Testis (tissue), 3 donors: ENCODE data around the gene MICAL1. TPM values are rescaled to one million over a fixed set of nuclear protein-coding genes. Genes with fewer than 3 reads are reported as not detected.
"Not testable (repeated sequence)": the region's sequence is repeated elsewhere in the genome, so short reads cannot be mapped to it uniquely, and the experiment has no call there.

Source experiments
- DNase-seq: peaks from one replicate; pipeline ENCODE4 v3.0.0-alpha.2; 2019
- H3K27ac ChIP-seq, 2 donors: fragments of 200-600 bp; sonication (generic); one replicate each; pipeline ENCODE4 v1.5.1; 2019
- H3K27me3 ChIP-seq: fragments of 200-600 bp; sonication (generic); one replicate; pipeline ENCODE4 v1.5.1; 2019
- H3K36me3 ChIP-seq: fragments of 200-600 bp; sonication (generic); one replicate; pipeline ENCODE4 v1.5.1; 2017; ENCODE audit warnings: low read depth; ENCODE audit errors: missing control alignments
- H3K4me1 ChIP-seq: fragments of 200-600 bp; sonication (generic); one replicate; pipeline ENCODE4 v1.5.1; 2019
- H3K4me3 ChIP-seq, 2 donors: fragments of 200-600 bp; sonication (generic); one replicate each; pipeline ENCODE4 v1.5.1; 2017 to 2019
- H3K9me3 ChIP-seq: fragments of 200-600 bp; sonication (generic); one replicate; pipeline ENCODE4 v1.5.1; 2017
- CTCF ChIP-seq, 3 experiments: fragments of 450-650 bp in 2 of 3; fragments of 200-600 bp in 1 of 3; sonication (generic) in 1 of 3; IDR thresholded peaks; one replicate each; pipeline ENCODE4 v1.5.1; 2016 to 2019; ENCODE audit warnings: antibody characterized with exemption in 3 of 3, mild to moderate bottlenecking in 2 of 3, moderate library complexity in 1 of 3
- POLR2A ChIP-seq: fragments of 450-650 bp; IDR thresholded peaks from one replicate; pipeline ENCODE4 v1.6.1; 2017; ENCODE audit warnings: antibody characterized with exemption, mild to moderate bottlenecking, moderate library complexity
- WGBS, 2 donors: methylation state at CpG; one replicate each; pipeline ENCODE4 v1.1.5; 2018; 5-methylcytosine and 5-hydroxymethylcytosine counted together
- intact Hi-C: fragments of 100-400 bp; cut with DNase I; formaldehyde crosslinking; loops from one replicate; pipeline ENCODE4 v1.15.1; 2023; ENCODE audit warnings: low total_unique reads
- polyA plus RNA-seq: library from polyadenylated mRNA; stranded (reverse); fragments of 350-450 nt; fragmentation: Illumina TruSeq; extraction: RNeasy Lipid Tissue Mini Kit (QIAGEN cat#74804); gene quantifications from one replicate; pipeline ENCODE4 v1.2.3, GENCODE V29; 2014; ENCODE audit warnings: low read depth, low replicate concordance; ENCODE audit not compliant: insufficient read depth
- total RNA-seq, 2 donors: library from RNA; depleted of rRNA; stranded (reverse); fragments of >200 nt; gene quantifications; one replicate each; pipeline ENCODE4 v1.2.3, GENCODE V29; 2016

Gene MICAL1
- total and polyA plus RNA-seq, 3 donors from 2014 or later, result 34.6 to 61.9 (median 50.3) TPM

- Histone ChIP-seq H3K27ac (no peak overlapping the region), H3K4me1 (no peaks in the 10 kb centered on the region), H3K9me3 (no peaks in the 10 kb centered on the region), H3K36me3 (no peaks in the 10 kb centered on the region), H3K27me3 (no peaks in the 10 kb centered on the region), H3K4me3 (no peak overlapping the region)
- no peak for TF ChIP-seq POLR2A
- TF ChIP-seq CTCF (IDR thresholded peaks at IDR 0.05), result no peak
- no peak for DNase-seq
- WGBS, 2 donors, result 85 to 89% methylated on average over 6 of the region's 6 CpGs
- intact Hi-C loops, result no loop called here
Observed at GRCh38 chr6:109467696-109468095, 12.1 kb upstream of the MICAL1 start.

- 88 to 92% methylated on average over 7 of the region's 7 CpGs for WGBS, 2 donors
- intact Hi-C loops, result no loop called here
- TF ChIP-seq POLR2A (no peak), CTCF (IDR thresholded peaks at IDR 0.05) (no peak)
Observed at GRCh38 chr6:109466212-109466923, 10.8 kb upstream of the MICAL1 start.

GRCh38 chr6:109465772-109466171 lies 10.2 kb upstream of the MICAL1 start:
- Histone ChIP-seq H3K9me3 (no peaks in the 10 kb centered on the region), H3K4me3 (no peak overlapping the region), H3K27ac (no peak overlapping the region), H3K27me3 (no peaks in the 10 kb centered on the region), H3K36me3 (no peaks in the 10 kb centered on the region), H3K4me1 (no peaks in the 10 kb centered on the region)
- DNase-seq, result no peak
- TF ChIP-seq POLR2A (no peak), CTCF (IDR thresholded peaks at IDR 0.05) (no peak)
- 81 to 92% methylated on average over 4 to 7 of the region's 7 CpGs for WGBS, 2 donors
- intact Hi-C loops, result no loop called here

More at GRCh38 chr6:109466212-109466923, 10.8 kb upstream of the MICAL1 start:
- Histone ChIP-seq H3K4me1 (no peaks in the 10 kb centered on the region), H3K27me3 (no peaks in the 10 kb centered on the region), H3K36me3 (no peaks in the 10 kb centered on the region), H3K27ac (no peak overlapping the region), H3K4me3 (no peak overlapping the region), H3K9me3 (no peaks in the 10 kb centered on the region)
- no peak for DNase-seq

- WGBS, 2 donors, result 84 to 94% methylated on average over 1 of the region's 1 CpG
- no peaks in the 10 kb centered on the region for H3K9me3 ChIP-seq
- H3K27me3 ChIP-seq, result no peaks in the 10 kb centered on the region
- no peak for TF ChIP-seq POLR2A
- TF ChIP-seq CTCF (IDR thresholded peaks at IDR 0.05), result no peak
- DNase-seq, result no peak
- intact Hi-C loops, result no loop called here
- H3K36me3 ChIP-seq, result no peaks in the 10 kb centered on the region
- H3K4me3 ChIP-seq, result no peak overlapping the region
- no peak overlapping the region for H3K27ac ChIP-seq
- H3K4me1 ChIP-seq, result peaks cover 8% of the 10 kb centered on the region
Observed at GRCh38 chr6:109461733-109462526, 6.4 kb upstream of the MICAL1 start.

- H3K4me1 ChIP-seq, DNase-seq, H3K27me3 ChIP-seq, H3K36me3 ChIP-seq, H3K9me3 ChIP-seq, intact Hi-C loops, H3K4me3 ChIP-seq: not testable (repeated sequence)
- WGBS, 2 donors, result 97 to 100% methylated on average over 1 of the region's 1 CpG
- peak overlapping the region in 1 of 2 donors; percentile 51 for H3K27ac ChIP-seq
Observed at GRCh38 chr6:109461205-109461604, 5.6 kb upstream of the MICAL1 start.
